Measurements from ENCODE around the gene TMEM184A.

Gene TMEM184A

GRCh38 chr7:1535701-1536454 is 20.1 kb downstream of the TMEM184A start:
- no peak overlapping the region for H3K4me3 ChIP-seq (ENCODE audit: control insufficient read depth in 1 of 7, extremely low read depth in 1 of 7, insufficient read depth in 4 of 7, low read depth in 2 of 7, low read length in 6 of 7)
- H3K27ac ChIP-seq (ENCODE audit: insufficient read depth in 1 of 2, low read depth in 1 of 2, low read length in 2 of 2, poor library complexity in 1 of 2, severe bottlenecking in 2 of 2) = no peak overlapping the region
- POLR2A ChIA-PET = no interaction called here
- 83% methylated on average over 35 of the region's 42 CpGs for WGBS (ENCODE audit: insufficient coverage)
- H3K36me3 ChIP-seq (ENCODE audit: control insufficient read depth in 4 of 4, insufficient read depth in 4 of 4, low read length in 3 of 4) = peaks cover 2 to 77% (median 39%) of the 10 kb centered on the region in 4 experiments
- H3K9me3 ChIP-seq (ENCODE audit: control extremely low read depth in 1 of 5, control insufficient read depth in 4 of 5, insufficient read depth in 2 of 5, low read depth in 1 of 5, low read length in 4 of 5) = no peaks in the 10 kb centered on the region
- DNase-seq = peak in 1 of 3 donors; percentile 32
- peaks cover 2 to 48% (median 38%) of the 10 kb centered on the region in 4 experiments for H3K4me1 ChIP-seq (ENCODE audit: control extremely low read depth in 1 of 4, control insufficient read depth in 4 of 4, insufficient read depth in 4 of 4, low read length in 3 of 4)
- CTCF ChIA-PET = interaction anchor here (3.1 to 11.1 kb wide), 3 partner anchors 8 to 27 kb away, joined by 11 to 150 read pairs (median 14); partner anchors contain the start of gene INTS1
- H3K27me3 ChIP-seq (replicated peaks in 2 of 5; ENCODE audit: control insufficient read depth in 4 of 5, insufficient read depth in 5 of 5, low read length in 4 of 5) = no peaks in the 10 kb centered on the region

- Histone ChIP-seq H3K9me3 (ENCODE audit: control extremely low read depth in 1 of 5, control insufficient read depth in 4 of 5, insufficient read depth in 2 of 5, low read depth in 1 of 5, low read length in 4 of 5) (no peaks in the 10 kb centered on the region), H3K4me3 (ENCODE audit: control insufficient read depth in 1 of 7, extremely low read depth in 1 of 7, insufficient read depth in 4 of 7, low read depth in 2 of 7, low read length in 6 of 7) (no peak overlapping the region), H3K27ac (ENCODE audit: insufficient read depth in 1 of 2, low read depth in 1 of 2, low read length in 2 of 2, poor library complexity in 1 of 2, severe bottlenecking in 2 of 2) (no peak overlapping the region), H3K27me3 (replicated peaks in 2 of 5; ENCODE audit: control insufficient read depth in 4 of 5, insufficient read depth in 5 of 5, low read length in 4 of 5) (no peaks in the 10 kb centered on the region), H3K36me3 (ENCODE audit: control insufficient read depth in 4 of 4, insufficient read depth in 4 of 4, low read length in 3 of 4) (peaks cover 0 to 70% (median 34%) of the 10 kb centered on the region in 4 experiments), H3K4me1 (ENCODE audit: control extremely low read depth in 1 of 4, control insufficient read depth in 4 of 4, insufficient read depth in 4 of 4, low read length in 3 of 4) (peaks cover 2 to 51% (median 40%) of the 10 kb centered on the region in 4 experiments)
- ChIA-PET POLR2A (no interaction called here), CTCF (interaction anchor here (0.9 to 11.1 kb wide), 4 partner anchors 8 to 26 kb away, joined by 3 to 150 read pairs (median 12); partner anchors contain the start of gene INTS1)
- no peak for DNase-seq
- WGBS (ENCODE audit: insufficient coverage) = 83% methylated on average over 5 of the region's 6 CpGs
Measured at GRCh38 chr7:1535100-1535458, 20.9 kb downstream of the TMEM184A start.

DNA sequence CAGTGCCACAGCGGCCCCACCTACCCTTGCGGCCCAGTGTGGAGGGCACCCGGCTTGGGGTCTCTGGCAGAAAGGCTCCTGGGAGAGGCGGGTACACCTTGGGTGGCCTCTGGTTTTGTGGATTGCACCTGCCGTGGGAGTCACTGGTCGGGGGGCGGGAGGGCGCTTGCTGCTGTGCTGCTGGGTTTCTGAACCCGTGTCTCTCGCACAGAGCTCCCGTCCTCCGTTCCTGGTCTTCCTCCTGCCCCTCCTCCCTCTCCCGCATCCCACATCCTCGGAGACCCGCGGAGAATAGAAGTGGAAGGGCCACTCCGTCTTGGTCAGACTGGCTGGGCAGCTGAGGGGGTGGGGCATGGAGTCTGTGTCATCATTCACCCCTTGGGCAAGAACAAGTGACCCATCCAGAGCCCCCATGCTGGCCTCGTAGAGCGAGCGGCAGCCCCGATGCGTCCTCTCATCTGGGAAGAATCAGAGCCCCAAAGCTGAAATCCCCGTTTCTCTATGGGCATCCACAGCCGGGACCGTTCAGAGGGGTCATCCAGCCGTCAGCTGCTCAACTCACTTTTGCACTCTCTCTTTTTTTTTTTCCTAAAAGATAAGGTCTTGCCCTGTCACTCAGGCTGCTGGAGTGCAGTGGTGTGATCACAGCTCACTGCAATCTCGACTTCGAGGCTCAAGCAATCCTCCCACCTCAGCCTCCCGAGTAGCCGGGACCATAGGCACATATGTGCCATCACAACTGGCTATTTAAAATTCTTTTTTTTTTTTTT is 21.5 kb downstream of the TMEM184A start:
- Histone ChIP-seq H3K36me3 (ENCODE audit: control insufficient read depth in 4 of 4, insufficient read depth in 4 of 4, low read length in 3 of 4) (peaks cover 0 to 64% (median 30%) of the 10 kb centered on the region in 4 experiments), H3K4me3 (ENCODE audit: control insufficient read depth in 1 of 7, extremely low read depth in 1 of 7, insufficient read depth in 4 of 7, low read depth in 2 of 7, low read length in 6 of 7) (peak overlapping the region in 2 of 7 experiments; percentile 89 to 96), H3K27me3 (replicated peaks in 2 of 5; ENCODE audit: control insufficient read depth in 4 of 5, insufficient read depth in 5 of 5, low read length in 4 of 5) (no peaks in the 10 kb centered on the region), H3K9me3 (ENCODE audit: control extremely low read depth in 1 of 5, control insufficient read depth in 4 of 5, insufficient read depth in 2 of 5, low read depth in 1 of 5, low read length in 4 of 5) (no peaks in the 10 kb centered on the region), H3K4me1 (ENCODE audit: control extremely low read depth in 1 of 4, control insufficient read depth in 4 of 4, insufficient read depth in 4 of 4, low read length in 3 of 4) (peaks cover 2 to 56% (median 46%) of the 10 kb centered on the region in 4 experiments), H3K27ac (ENCODE audit: insufficient read depth in 1 of 2, low read depth in 1 of 2, low read length in 2 of 2, poor library complexity in 1 of 2, severe bottlenecking in 2 of 2) (peak overlapping the region in 1 of 2 experiments; percentile 87)
- POLR2A ChIA-PET = interaction anchor here (1.2 to 2.7 kb wide), 2 partner anchors 23 to 28 kb away, joined by 3 to 27 read pairs; no protein-coding TSS in a partner anchor
- DNase-seq = no peak
- 92% methylated on average over 22 of the region's 30 CpGs for WGBS (ENCODE audit: insufficient coverage)
- CTCF ChIA-PET = interaction anchor here (0.9 to 11.1 kb wide), 6 partner anchors 9 to 28 kb away, joined by 3 to 150 read pairs (median 10); partner anchors contain the start of gene INTS1

DNA sequence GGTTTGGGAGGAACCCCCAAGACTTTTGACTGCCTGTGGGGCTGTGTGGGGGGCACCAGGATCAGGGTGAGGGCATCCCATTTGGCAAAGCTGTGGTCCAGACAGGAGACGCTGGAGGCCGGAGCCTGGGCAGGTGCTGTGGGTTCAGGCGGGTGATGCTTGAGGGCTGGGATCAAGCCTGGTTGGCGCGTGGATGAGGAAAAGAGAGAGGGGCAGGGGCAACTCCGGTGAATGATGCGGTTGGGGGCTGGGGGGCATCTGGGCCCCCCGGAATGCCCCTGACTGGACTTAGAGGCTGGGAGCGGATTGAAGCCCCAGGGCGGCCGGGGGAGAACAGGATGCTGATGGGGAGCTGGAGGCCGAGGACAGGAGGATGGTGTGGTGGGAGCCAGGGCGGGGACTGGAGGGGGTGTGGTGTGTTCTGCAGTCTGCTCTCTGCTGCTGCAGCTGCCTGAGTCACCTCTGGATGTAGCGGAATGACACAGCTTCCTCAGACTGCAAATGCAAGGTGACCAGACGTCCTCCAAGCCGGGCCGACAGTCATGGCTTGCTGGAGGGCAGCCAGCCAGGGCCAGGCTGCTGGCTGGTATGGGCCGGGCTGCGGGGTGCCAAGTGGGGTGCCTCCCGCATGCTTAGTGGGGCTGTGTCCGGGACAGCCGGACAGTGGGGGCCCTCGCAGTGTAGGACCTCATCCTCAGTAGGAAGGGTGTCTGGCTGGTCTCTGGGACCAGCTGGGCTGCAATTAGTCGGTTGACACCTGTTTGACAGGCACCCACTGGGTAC is 22.3 kb downstream of the TMEM184A start:
- Histone ChIP-seq H3K4me3 (ENCODE audit: control insufficient read depth in 1 of 7, extremely low read depth in 1 of 7, insufficient read depth in 4 of 7, low read depth in 2 of 7, low read length in 6 of 7) (peak overlapping the region in 6 of 7 experiments; percentile 75 to 96 (median 85)), H3K27ac (ENCODE audit: insufficient read depth in 1 of 2, low read depth in 1 of 2, low read length in 2 of 2, poor library complexity in 1 of 2, severe bottlenecking in 2 of 2) (peak overlapping the region in 1 of 2 experiments; percentile 87), H3K4me1 (ENCODE audit: control extremely low read depth in 1 of 4, control insufficient read depth in 4 of 4, insufficient read depth in 4 of 4, low read length in 3 of 4) (peaks cover 2 to 58% (median 48%) of the 10 kb centered on the region in 4 experiments), H3K9me3 (ENCODE audit: control extremely low read depth in 1 of 5, control insufficient read depth in 4 of 5, insufficient read depth in 2 of 5, low read depth in 1 of 5, low read length in 4 of 5) (no peaks in the 10 kb centered on the region), H3K27me3 (replicated peaks in 2 of 5; ENCODE audit: control insufficient read depth in 4 of 5, insufficient read depth in 5 of 5, low read length in 4 of 5) (no peaks in the 10 kb centered on the region), H3K36me3 (ENCODE audit: control insufficient read depth in 4 of 4, insufficient read depth in 4 of 4, low read length in 3 of 4) (peaks cover 0 to 57% (median 23%) of the 10 kb centered on the region in 4 experiments)
- DNase-seq = peak; percentile 64 to 86 (median 82)
- CTCF ChIA-PET = interaction anchor here (1.0 to 11.1 kb wide), 6 partner anchors 9 to 29 kb away, joined by 3 to 150 read pairs (median 10); partner anchors contain the start of gene INTS1
- 62% methylated on average over 20 of the region's 24 CpGs for WGBS (ENCODE audit: insufficient coverage)
- POLR2A ChIA-PET = interaction anchor here (0.6 to 2.7 kb wide), 5 partner anchors 10 to 29 kb away, joined by 3 to 27 read pairs (median 5); partner anchors contain the start of gene INTS1

GRCh38 chr7:1533255-1533546 is 22.8 kb downstream of the TMEM184A start:
- WGBS (ENCODE audit: insufficient coverage) = 4% methylated on average over 4 of the region's 9 CpGs
- CTCF ChIA-PET = interaction anchor here (1.0 to 11.1 kb wide), 5 partner anchors 8 to 29 kb away, joined by 3 to 150 read pairs (median 9); partner anchors contain the start of gene INTS1
- peak overlapping the region; percentile 26 to 96 (median 81) for H3K4me3 ChIP-seq (ENCODE audit: control insufficient read depth in 1 of 7, extremely low read depth in 1 of 7, insufficient read depth in 4 of 7, low read depth in 2 of 7, low read length in 6 of 7)

More at GRCh38 chr7:1533255-1533546, 22.8 kb downstream of the TMEM184A start:
- POLR2A ChIA-PET = interaction anchor here (0.6 to 2.7 kb wide), 6 partner anchors 11 to 28 kb away, joined by 3 to 27 read pairs (median 5); partner anchors contain the start of gene INTS1
- Histone ChIP-seq H3K4me1 (ENCODE audit: control extremely low read depth in 1 of 4, control insufficient read depth in 4 of 4, insufficient read depth in 4 of 4, low read length in 3 of 4) (peaks cover 2 to 58% (median 48%) of the 10 kb centered on the region in 4 experiments), H3K9me3 (ENCODE audit: control extremely low read depth in 1 of 5, control insufficient read depth in 4 of 5, insufficient read depth in 2 of 5, low read depth in 1 of 5, low read length in 4 of 5) (no peaks in the 10 kb centered on the region), H3K36me3 (ENCODE audit: control insufficient read depth in 4 of 4, insufficient read depth in 4 of 4, low read length in 3 of 4) (peaks cover 0 to 52% (median 21%) of the 10 kb centered on the region in 4 experiments), H3K27me3 (replicated peaks in 2 of 5; ENCODE audit: control insufficient read depth in 4 of 5, insufficient read depth in 5 of 5, low read length in 4 of 5) (no peaks in the 10 kb centered on the region), H3K27ac (ENCODE audit: insufficient read depth in 1 of 2, low read depth in 1 of 2, low read length in 2 of 2, poor library complexity in 1 of 2, severe bottlenecking in 2 of 2) (peak overlapping the region; percentile 58 to 87)
- DNase-seq = no peak
